Measurements from ENCODE around the gene CMYA5.
A peak's percentile ranks its signal among the peaks of the same experiment; 100 is the strongest.
"Not testable (repeated sequence)": the region's sequence is repeated elsewhere in the genome, so short reads cannot be mapped to it uniquely, and the experiment has no call there.

Gene CMYA5

GRCh38 chr5:79750611-79751510 is 61.2 kb downstream of the CMYA5 start:
- no peak for DNase-seq

DNA sequence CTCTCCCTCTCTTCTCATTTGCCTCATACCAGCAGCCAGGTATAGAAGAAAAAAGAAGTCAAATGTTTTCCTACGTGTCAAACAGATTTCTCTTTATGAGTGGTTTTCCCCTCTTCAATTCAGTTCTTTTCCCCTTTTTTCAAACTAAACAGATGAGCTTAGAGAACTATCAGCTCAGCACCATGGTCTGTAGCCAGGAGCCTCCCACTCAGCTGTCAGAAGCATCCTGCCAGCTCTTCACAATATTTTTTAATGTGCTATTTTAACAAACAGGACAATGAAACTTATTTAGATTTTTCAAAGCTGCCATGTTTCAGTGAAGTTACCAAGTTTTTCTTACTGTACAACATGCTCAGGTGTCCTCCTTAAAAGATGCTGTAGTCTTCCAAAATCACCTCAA is 63.5 kb downstream of the CMYA5 start:
- DNase-seq = no peak

DNA sequence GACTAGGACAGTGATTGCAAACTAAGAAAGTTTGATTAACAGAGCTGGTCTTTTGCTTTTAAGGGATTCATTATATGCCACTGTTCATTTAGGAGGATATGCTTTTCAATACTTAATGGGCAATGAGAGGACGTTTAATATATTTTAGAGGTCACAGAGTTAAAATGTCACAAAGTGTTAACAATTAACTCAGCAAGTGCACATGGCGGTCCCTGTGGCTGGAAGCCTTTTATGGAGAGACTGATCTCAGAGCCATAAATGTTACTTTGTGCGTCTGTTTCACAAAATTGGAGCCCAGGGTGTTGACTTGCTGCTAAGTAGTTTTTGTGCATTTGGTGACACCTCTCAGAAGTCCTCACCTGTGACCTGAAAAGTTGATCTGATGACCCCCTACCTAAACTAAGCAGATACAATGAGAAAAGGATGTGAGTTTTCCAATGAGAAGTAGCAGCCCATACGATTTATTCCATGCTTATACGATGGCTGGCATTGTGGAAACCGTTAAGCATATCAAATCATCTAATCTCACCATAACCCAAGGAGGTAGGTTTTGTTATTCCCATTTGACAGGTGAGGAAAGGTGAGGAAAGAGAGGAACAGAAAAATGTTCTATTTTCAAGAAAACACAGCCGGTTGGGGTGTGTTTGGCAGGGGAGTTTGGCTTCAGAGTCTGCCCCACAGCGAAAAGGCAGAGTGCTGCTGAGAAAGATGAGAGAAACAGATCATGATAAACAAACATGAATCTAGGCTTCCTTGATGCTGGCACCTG is 64.4 kb downstream of the CMYA5 start:
- DNase-seq = no peak

DNA sequence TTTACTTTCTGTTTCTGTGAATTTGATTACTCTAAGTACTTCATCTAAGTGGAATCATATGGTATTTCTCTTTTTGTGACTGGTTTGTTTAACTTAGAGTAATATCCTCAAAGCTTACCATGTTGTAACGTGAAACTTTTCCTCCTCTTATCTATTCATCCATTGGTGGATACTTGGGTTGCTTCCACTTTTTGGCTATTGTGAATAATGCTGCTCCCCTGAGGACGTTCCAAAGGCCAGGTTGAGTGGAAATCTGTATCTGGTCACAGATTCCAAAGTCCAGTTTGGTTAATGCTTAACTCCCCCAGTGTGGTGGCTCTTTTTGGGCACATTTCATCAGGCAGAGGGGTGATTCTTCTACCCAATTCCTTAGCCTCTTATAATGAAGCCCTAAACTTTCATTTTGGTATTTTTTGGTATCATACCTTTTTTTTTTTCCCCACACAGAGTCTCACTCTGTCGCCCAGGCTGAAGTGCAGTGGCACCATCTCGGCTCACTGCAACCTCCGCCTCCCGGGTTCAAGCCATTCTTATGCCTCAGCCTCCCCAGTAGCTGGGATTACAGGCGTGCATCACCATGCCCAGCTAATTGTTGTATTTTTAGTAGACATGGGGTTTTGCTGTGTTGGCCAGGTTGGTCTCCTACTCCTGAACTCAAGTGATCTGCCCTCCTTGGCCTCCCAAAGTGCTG is 65.4 kb downstream of the CMYA5 start:
- no peak for DNase-seq

- DNase-seq = no peak
Measured at GRCh38 chr5:79756076-79756475, 66.4 kb downstream of the CMYA5 start.

- DNase-seq = no peak
Measured at GRCh38 chr5:79759436-79759835, 69.8 kb downstream of the CMYA5 start.

- no peak for DNase-seq
Measured at GRCh38 chr5:79759848-79760247, 70.2 kb downstream of the CMYA5 start.

GRCh38 chr5:79762929-79763328 is 73.3 kb downstream of the CMYA5 start:
- DNase-seq = no peak

DNA sequence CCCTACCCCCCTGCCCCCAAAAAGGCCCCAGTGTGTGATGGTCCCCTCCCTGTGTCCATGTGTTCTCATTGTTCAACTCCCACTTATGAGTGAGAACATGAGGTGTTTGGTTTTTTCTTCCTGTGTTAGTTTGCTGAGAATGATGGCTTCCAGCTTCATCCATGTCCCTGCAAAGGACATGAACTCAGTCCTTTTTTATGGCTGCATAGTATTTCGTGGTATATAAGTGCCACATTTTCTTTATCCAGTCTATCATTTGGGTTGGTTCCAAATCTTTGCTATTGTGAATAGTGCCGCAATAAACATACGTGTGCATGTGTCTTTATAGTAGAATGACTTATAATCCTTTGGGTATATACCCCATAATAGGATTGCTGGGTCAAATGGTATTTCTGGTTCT is 74.5 kb downstream of the CMYA5 start:
- not testable (repeated sequence) for DNase-seq

- no peak for DNase-seq
Measured at GRCh38 chr5:79771387-79771786, 81.8 kb downstream of the CMYA5 start.

DNA sequence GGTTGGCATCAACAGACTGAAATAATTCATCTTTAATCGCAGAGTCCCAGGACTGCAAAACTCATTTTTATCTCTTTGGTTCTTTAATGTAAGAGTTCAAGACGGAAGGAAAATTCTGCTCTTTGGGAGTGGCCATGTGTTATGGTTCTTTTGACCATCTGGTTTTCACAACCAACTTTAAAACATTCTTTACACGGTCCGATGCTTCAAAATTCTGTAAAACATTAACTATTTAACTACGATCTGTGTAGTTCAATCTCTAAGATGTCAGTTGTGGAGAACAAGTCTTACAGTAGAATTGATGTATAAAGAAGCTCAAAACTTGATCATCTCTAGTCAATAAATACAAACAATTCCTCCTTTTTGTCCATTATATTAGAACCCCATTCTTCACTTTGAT is 83.0 kb downstream of the CMYA5 start:
- DNase-seq = no peak

- no peak for DNase-seq
Measured at GRCh38 chr5:79773612-79774011, 84.0 kb downstream of the CMYA5 start.

DNA sequence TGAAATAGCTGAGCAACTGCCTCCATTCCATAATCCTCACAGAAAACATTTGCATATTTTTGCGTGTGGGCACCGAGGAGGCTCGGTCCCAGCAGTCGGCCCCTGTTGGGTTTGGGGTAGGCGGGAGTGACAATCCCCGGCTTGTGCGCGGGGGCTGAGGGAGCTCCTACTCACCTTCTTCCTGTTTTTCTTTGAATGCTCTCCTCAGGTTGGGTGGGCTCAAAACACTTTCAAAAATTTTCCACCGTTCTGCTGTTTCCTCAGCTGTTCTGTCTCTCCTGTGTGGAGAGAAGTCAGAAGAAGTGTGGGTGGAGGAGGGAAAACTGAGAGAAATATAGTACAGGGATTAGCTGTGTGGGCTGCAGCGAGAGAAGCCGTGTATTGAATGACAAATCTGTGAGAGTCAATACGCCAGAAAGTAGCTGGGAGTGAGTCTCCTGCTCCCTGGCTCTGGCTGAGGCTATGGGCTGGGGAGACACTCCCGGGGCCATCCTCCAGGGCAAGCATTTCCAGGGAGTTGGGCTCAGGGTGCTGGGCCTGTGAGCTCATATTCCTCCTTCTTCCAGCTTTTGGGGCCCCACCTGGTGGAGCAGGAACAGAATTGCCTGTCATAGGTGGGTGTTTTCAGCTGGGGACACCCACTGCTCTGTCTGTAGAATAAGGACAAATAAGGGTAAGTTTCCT is 84.7 kb downstream of the CMYA5 start:
- DNase-seq = no peak

- DNase-seq = no peak
Measured at GRCh38 chr5:79774855-79775237, 85.2 kb downstream of the CMYA5 start.

DNA sequence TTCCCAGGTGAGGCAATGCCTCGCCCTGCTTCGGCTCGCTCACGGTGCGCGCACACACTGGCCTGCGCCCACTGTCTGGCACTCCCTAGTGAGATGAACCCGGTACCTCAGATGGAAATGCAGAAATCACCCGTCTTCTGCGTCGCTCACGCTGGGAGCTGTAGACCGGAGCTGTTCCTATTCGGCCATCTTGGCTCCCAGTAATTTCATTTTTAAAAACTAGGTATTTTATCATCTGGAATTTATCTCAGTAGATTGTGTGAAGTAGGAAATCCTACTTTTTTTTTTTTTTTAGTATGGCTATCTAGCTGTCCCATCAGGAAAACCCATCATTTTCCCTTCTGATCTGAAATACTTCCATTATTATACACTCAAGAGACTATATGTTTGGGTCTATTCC is 95.1 kb downstream of the CMYA5 start:
- not testable (repeated sequence) for DNase-seq

DNA sequence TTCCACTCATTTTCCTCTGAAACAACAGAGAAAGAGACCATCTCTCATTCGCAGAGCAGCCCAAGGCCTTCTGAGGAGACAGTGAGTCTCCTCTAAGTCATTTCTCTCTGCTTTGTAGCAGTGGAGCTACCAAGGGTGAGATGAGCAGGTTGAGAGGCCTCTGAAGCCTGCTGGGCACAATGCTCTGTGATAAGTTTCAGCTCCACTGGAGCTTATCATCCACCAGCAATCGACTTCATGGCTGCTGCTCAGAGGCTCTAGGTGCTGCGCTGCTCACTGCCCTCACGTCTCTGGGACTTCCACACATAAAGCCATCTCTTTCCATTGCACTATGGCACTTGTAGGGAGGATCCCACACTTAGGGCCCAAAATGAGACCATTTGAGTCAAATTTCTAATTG is 96.3 kb downstream of the CMYA5 start:
- no peak for DNase-seq

- no peak for DNase-seq
Measured at GRCh38 chr5:79787448-79787847, 97.8 kb downstream of the CMYA5 start.

DNA sequence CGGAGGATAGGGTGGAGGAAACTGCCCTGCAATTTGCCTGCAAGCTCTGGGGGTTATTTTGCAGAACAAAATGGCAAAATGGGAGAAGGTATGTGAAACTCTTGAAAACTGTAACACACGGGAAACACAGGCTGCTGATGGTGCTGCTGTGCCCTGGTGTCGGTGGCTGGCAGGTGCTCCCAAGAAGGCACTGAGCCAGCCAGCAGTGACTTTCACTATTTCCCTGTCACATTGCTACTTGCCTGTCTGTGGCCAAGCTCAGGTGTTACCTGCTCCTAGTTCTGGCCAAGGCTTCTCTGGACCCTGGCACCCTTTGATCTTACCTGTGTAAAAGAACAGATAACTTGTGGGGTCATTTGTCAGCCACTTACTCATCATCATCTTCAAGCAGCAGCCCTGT is 102.2 kb downstream of the CMYA5 start:
- no peak for DNase-seq

DNA sequence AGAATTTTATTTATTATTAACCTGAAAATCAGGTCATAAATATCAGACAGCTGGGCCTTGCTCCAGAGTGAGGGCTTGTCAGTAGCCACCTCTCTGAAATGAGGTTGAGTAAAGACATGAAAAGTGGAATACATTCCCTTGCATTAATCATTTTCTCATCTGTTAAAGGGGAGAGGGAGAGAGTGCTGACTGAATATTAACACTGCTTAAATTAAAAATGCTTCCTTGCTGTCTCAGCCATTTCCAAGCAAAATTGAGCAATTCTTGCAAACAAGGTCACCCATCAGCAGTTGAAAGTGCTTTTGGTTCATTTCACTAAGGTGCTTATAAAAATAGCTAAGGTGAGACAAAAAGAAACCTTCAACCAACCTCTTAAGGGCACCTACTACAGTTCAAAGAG is 102.8 kb downstream of the CMYA5 start:
- DNase-seq = no peak

DNA sequence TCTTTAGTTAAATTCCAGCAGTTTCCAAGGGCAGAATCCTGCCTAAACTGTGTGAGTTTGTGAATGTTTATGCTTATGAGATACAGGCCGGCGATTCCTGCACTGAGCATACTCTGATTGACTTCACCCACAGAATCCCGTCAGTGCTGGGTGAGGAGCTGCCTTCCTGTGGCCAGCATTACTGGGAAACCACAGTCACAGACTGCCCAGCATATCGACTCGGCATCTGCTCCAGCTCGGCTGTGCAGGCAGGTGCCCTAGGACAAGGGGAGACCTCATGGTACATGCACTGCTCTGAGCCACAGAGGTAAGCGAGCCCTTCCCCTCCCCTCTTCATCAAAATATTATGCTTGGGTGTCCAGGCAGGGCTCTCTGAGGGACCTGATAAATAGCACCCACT is 103.7 kb downstream of the CMYA5 start:
- no peak for DNase-seq

DNA sequence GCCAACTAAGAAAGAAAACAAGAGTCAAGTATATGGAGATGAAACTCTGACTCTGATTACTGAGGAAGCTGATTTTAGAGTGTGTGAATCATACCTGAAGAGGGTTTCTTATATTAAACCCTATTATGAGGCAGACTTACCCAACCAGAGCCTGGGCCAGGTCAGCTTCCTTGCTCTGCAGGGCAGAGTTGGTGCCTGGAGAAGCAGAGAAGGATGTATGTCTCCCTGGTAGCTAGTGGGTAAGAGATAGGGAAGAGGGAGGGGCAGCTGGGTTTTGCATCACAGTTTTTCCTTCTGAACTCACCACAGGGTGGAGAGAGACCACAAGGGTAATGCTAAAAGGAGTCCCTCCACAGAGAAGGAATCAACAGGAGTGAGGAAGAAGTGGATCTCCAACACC is 104.1 kb downstream of the CMYA5 start:
- DNase-seq = no peak

DNA sequence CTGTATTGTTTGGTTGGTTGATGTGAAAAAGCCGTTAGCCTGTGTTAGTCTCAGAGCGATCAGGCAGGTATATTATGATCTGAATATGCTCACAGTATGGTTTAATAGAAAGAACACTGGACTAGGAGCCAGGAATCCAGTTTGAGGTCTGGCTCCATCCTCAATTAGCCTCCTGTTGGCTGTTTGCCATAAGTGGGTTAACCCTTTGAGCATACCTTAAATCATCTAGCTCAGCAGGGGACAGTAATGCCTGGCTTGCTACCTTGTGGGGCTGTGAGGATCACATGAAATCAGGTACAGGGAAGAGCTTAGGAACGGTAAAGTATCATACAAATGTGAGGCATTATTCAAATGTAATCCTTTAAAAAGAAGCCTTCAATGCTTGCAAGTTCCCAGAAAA is 104.7 kb downstream of the CMYA5 start:
- no peak for DNase-seq

DNA sequence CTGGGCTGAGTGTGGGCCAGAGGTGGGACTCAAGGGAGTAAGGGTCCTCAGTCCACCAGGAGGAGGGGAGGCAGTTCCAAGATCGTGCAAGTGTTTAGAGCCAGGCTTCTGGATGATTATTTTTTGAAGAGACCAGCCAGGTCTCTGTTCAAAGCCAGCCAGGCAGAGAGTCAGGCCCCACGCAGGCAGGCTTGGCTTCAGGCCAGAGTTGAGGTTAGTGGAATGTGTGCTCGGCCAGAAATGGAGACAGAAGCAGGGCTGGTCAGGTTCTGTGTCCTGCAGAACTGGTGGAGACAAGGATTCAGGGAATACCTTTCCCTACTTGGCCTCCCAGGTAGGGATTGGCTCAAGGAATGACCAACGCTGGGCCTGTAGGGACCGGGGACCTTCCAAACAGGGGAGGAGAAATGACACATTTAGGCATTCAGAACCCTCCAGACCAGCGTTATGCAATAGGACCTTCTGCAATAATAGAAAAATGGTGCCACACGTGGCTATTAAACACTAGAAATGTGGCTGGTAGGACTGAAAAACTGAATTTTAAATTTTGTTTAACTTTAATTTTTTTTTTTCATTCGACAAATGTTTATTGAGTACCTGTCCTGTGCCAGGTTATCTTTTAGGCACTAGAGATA is 106.2 kb downstream of the CMYA5 start:
- DNase-seq = peak; percentile 21 to 35 (median 30)
